HG02884 (cell line): ENCODE data around the gene NAA15.
"Not testable (repeated sequence)": the region's sequence is repeated elsewhere in the genome, so short reads cannot be mapped to it uniquely, and the experiment has no call there.

ENCODE experiments used
- ATAC-seq: cut with Tn5 transposase; IDR thresholded peaks from one replicate; pipeline ENCODE4 v1.9.1; 2021; ENCODE audit warnings: mild to moderate bottlenecking, moderate library complexity; ENCODE audit not compliant: unreplicated experiment

Gene NAA15

GRCh38 chr4:139337612-139338011 lies 36.3 kb downstream of the NAA15 start:
- no peak for ATAC-seq

- no peak for ATAC-seq
These were observed 60.0 kb downstream of the NAA15 start for GRCh38 chr4:139361301-139361700.

- ATAC-seq = no peak
These were observed 66.3 kb downstream of the NAA15 start for GRCh38 chr4:139367421-139368090.

GRCh38 chr4:139368998-139369397 lies 67.7 kb downstream of the NAA15 start:
- ATAC-seq = no peak

- no peak for ATAC-seq
These were observed 72.9 kb downstream of the NAA15 start for GRCh38 chr4:139374251-139374650.

GRCh38 chr4:139386421-139386820 lies 85.1 kb downstream of the NAA15 start:
- no peak for ATAC-seq

GRCh38 chr4:139389102-139389501 lies 87.8 kb downstream of the NAA15 start:
- ATAC-seq = no peak

- ATAC-seq = no peak
These were observed 88.7 kb downstream of the NAA15 start for GRCh38 chr4:139389991-139390390.

- no peak for ATAC-seq
These were observed 90.4 kb downstream of the NAA15 start for GRCh38 chr4:139391731-139392130.

GRCh38 chr4:139392797-139393196 lies 91.5 kb downstream of the NAA15 start:
- no peak for ATAC-seq

- no peak for ATAC-seq
These were observed 100.1 kb downstream of the NAA15 start for GRCh38 chr4:139401368-139401767.

- ATAC-seq = no peak
These were observed 101.1 kb downstream of the NAA15 start for GRCh38 chr4:139402436-139402835.

- no peak for ATAC-seq
These were observed 102.2 kb downstream of the NAA15 start for GRCh38 chr4:139403462-139403861.

GRCh38 chr4:139410312-139410711 lies 109.0 kb downstream of the NAA15 start:
- ATAC-seq = no peak

- ATAC-seq = not testable (repeated sequence)
These were observed 113.4 kb downstream of the NAA15 start for GRCh38 chr4:139414671-139415210.

GRCh38 chr4:139416073-139416673 lies 114.9 kb downstream of the NAA15 start:
- ATAC-seq = no peak

GRCh38 chr4:139419388-139419914 lies 118.1 kb downstream of the NAA15 start:
- ATAC-seq = peak; percentile 70

- no peak for ATAC-seq
These were observed 119.3 kb downstream of the NAA15 start for GRCh38 chr4:139420652-139421051.

GRCh38 chr4:139436122-139436521 lies 134.8 kb downstream of the NAA15 start:
- ATAC-seq = no peak

- ATAC-seq = no peak
These were observed 136.8 kb downstream of the NAA15 start for GRCh38 chr4:139438141-139438540.

GRCh38 chr4:139441029-139441428 lies 139.7 kb downstream of the NAA15 start:
- no peak for ATAC-seq

GRCh38 chr4:139443661-139444060 lies 142.4 kb downstream of the NAA15 start:
- no peak for ATAC-seq
